ENCODE results near the gene CHST11. TPM values are rescaled to one million over a fixed set of nuclear protein-coding genes. Genes with fewer than 3 reads are reported as not detected.

The CHST11 gene
- total RNA-seq, 1 donor from 2014 or later: 15.5 TPM

DNA sequence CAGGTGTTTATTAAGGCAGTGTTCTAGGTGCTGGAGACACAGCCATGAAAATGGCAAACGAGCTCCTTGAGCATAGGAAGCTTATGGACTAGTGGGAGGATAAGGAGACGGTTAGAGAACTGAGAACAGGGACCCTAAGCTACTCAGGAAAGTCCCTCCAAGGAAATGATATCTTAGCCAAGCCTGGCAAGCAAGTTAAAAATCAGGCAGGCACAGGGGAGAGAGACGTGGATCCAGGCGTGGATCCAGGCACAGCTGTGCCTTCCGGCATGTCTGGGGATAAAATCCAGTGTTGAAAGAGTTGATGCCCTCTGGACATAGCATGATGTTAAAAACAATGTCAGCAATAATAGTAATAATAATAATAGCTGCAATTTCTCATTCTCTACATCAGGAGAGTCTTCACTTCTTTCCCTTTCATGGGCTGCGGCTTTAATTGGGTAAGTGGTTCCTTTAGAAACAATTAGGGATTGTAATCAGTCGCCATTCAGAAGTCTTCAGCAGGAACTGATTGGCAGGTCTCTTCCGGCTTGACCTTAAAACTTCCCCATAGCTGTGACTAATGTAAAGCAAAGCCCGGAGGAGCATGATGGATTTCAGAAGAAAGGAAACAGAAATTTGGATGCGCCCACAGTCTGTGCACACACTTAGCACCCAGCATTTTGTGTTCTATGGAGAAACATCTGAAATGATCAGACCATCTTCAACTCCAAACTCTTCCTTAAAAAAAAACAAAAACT lies 271.1 kb downstream of the CHST11 start:
- Mint-ChIP-seq H3K4me3 (no peak overlapping the region), H3K4me1 (ENCODE audit: unreplicated experiment) (peaks cover 39% of the 10 kb centered on the region), H3K27me3 (no peaks in the 10 kb centered on the region), H3K9me3 (no peaks in the 10 kb centered on the region), H3K27ac (no peak overlapping the region), H3K36me3 (no peaks in the 10 kb centered on the region)
- TF ChIP-seq, protein P1, sequence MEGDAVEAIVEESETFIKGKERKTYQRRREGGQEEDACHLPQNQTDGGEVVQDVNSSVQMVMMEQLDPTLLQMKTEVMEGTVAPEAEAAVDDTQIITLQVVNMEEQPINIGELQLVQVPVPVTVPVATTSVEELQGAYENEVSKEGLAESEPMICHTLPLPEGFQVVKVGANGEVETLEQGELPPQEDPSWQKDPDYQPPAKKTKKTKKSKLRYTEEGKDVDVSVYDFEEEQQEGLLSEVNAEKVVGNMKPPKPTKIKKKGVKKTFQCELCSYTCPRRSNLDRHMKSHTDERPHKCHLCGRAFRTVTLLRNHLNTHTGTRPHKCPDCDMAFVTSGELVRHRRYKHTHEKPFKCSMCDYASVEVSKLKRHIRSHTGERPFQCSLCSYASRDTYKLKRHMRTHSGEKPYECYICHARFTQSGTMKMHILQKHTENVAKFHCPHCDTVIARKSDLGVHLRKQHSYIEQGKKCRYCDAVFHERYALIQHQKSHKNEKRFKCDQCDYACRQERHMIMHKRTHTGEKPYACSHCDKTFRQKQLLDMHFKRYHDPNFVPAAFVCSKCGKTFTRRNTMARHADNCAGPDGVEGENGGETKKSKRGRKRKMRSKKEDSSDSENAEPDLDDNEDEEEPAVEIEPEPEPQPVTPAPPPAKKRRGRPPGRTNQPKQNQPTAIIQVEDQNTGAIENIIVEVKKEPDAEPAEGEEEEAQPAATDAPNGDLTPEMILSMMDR (conservative IDR thresholded peaks at IDR 0.05): no peak
- no peak for DNase-seq (ENCODE audit: extremely low spot score, unreplicated experiment)

DNA sequence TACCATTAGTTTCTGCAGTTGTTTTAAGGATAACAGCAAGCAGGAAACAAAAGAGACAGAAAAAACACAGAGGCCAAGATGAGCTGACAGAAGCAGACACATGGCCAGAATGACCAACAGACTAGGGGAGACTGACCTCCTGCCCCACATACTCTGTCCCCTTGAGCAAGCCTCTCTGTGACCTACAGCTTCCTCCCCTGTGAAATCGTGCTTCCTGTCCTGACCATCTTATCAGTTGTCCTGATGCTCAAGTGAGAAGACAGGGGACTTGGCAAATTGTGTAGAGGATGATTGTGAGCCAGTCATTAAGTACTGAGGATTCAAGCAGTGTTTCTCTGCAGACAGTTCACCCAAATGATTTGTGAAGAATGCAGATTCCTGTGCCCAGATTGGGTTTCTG lies 272.3 kb downstream of the CHST11 start:
- no peaks in the 10 kb centered on the region for H3K27me3 Mint-ChIP-seq
- H3K36me3 Mint-ChIP-seq: no peaks in the 10 kb centered on the region
- no peak for DNase-seq (ENCODE audit: extremely low spot score, unreplicated experiment)
- peaks cover 27% of the 10 kb centered on the region for H3K4me1 Mint-ChIP-seq (ENCODE audit: unreplicated experiment)
- TF ChIP-seq, protein P1 (conservative IDR thresholded peaks at IDR 0.05): no peak
- no peak overlapping the region for H3K27ac Mint-ChIP-seq
- H3K9me3 Mint-ChIP-seq: no peaks in the 10 kb centered on the region
- H3K4me3 Mint-ChIP-seq: no peak overlapping the region

DNA sequence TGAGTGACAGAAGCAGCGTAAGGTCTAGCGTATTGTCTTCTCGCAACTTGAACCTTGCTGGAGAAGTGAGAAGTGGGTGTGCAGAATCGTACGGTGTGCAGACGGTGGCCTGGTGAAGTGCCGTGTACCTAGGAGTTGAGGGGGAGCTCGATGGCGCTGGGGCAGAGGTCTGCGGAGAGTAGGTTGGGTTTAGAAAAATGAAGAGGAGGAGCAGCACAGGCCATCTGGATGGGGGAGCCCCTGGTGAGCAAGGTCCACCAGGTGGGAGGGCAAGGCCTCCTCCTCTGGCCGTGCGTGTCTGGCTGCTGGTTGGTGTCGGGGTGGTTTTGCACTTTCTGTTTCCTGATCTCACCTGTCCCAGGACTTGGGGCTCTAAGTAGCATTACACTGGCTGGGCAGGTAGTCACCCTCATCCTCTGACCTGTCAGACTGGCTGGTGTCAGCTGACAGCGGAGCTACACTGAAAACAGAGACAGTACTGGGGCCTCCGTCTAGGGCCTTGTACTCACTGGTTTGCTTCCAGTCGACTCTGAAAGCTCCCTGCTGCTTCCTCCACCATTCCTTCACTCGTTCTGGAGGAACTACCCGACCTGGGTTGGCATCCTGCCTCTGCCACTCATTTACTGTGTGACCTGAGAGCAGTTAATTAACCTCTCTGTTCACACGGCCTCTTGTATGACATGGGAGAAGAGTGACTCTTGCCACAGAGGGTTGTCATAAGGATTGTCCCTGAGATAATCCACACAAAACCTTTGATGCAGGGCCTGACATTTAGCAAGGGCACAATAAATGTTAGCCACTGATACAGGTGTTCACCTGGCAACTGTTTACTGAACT lies 273.1 kb downstream of the CHST11 start:
- Mint-ChIP-seq H3K36me3 (no peaks in the 10 kb centered on the region), H3K4me3 (no peak overlapping the region), H3K27me3 (no peaks in the 10 kb centered on the region), H3K9me3 (no peaks in the 10 kb centered on the region), H3K27ac (no peak overlapping the region), H3K4me1 (ENCODE audit: unreplicated experiment) (peaks cover 25% of the 10 kb centered on the region)
- TF ChIP-seq, protein P1 (conservative IDR thresholded peaks at IDR 0.05): no peak
- DNase-seq (ENCODE audit: extremely low spot score, unreplicated experiment): no peak

DNA sequence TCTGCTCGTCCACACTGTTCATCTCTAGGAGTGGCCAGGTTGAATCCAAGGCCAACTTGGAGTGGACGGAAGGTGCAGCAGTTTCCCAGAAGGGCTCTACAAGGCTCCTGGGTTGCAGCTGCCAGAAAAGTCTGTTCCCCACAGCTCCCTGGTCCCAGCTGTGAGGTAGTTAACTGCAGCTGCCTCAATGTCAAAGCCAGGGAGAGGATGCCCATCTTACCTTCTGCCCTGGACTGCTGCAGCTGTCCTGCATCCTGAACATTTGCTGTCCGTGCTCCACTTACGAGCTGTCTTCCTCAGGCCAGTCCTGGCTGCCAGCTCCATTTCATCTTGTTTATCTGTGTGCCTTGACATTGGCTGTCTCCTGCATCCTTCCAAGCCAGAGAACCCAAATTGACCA lies 274.0 kb downstream of the CHST11 start:
- no peaks in the 10 kb centered on the region for H3K9me3 Mint-ChIP-seq

DNA sequence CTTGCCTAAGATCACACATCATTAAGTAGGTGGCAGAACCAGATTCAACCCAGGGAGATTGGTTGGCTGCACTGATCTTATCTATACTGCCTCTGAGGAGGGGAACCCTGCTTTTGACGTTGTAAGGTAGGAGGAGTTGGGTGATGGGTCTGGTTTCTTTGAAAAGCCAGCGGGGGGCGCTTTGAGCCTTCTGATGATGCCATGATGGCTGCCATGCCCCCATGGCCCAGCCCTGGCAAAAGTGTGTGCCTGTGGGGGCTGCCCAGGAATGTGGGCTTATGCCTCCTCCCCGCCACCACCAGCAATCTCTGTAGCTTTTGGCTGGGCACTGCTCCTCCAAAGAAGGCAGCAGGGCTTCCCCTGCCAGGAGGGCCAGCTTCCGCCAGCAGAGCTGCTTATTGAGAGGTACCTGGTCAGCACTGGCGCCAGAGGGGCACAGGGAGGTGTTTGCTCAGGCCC lies 277.0 kb downstream of the CHST11 start:
- no peaks in the 10 kb centered on the region for H3K36me3 Mint-ChIP-seq
- H3K27ac Mint-ChIP-seq: no peak overlapping the region
- H3K4me1 Mint-ChIP-seq (ENCODE audit: unreplicated experiment): peaks cover 42% of the 10 kb centered on the region
- TF ChIP-seq, protein P1 (conservative IDR thresholded peaks at IDR 0.05): no peak
- H3K4me3 Mint-ChIP-seq: no peak overlapping the region
- no peak for DNase-seq (ENCODE audit: extremely low spot score, unreplicated experiment)
- H3K27me3 Mint-ChIP-seq: no peaks in the 10 kb centered on the region
- H3K9me3 Mint-ChIP-seq: no peaks in the 10 kb centered on the region

More for the DNA sequence above, 274.0 kb downstream of the CHST11 start:
- H3K27me3 Mint-ChIP-seq: no peaks in the 10 kb centered on the region
- H3K27ac Mint-ChIP-seq: no peak overlapping the region
- DNase-seq (ENCODE audit: extremely low spot score, unreplicated experiment): no peak
- TF ChIP-seq, protein P1 (conservative IDR thresholded peaks at IDR 0.05): no peak
- H3K4me3 Mint-ChIP-seq: no peak overlapping the region
- H3K4me1 Mint-ChIP-seq (ENCODE audit: unreplicated experiment): peaks cover 21% of the 10 kb centered on the region
- no peaks in the 10 kb centered on the region for H3K36me3 Mint-ChIP-seq
